ENCODE results near the gene HOXA13. TPM values are rescaled to one million over a fixed set of nuclear protein-coding genes. Genes with fewer than 3 reads are reported as not detected.

Gene HOXA13
- 0.11 TPM for total RNA-seq

DNA sequence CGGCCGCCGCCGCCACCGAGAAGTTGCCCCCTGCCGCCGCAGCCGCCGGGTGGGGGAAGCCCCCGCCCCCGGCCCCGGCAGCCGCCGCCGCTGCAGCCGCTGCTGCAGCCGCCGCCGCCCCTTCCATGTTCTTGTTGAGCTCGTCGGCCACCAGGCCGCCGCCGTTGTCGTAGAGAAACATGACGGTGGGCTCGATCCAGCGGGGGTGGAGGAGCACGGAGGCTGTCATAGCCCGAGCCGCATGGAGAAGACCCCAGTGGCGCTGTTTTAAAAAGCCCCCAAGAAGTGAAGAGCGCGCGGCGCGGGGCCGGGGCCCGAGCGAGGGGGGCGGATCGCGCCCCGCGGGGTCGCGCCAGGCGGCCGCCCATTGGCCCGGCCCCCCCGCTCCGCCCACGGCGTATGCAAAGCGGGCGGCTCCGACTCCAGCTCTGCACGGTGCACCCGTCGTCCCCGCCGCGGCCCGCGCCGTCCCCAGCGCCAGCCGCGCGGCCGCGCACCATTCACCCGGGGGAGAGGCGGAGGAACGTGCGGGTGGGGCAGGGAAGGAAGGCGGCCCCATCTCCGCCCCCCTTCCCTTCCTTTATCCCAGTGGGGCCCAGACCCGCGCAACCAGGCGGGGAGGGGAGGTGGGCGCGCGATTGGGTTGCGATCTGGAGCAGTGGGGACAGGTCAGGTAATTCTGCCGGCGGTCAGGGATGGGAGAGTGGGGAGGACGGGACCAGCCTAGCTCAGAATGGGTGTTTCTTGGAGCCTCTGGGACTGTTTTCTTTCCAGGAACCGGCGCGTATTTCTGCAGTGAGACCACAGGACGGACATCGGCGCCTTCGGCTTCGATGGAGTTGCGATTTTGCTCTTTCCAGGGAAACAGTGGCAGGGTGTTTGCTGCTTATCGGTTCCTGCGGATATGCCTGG is at the start of gene HOXA13:
TSS of gene HOXA13 (minus strand) at position 243 of the 912 bp plus-strand sequence. CDS start at position 229, 14 bp downstream.

DNA sequence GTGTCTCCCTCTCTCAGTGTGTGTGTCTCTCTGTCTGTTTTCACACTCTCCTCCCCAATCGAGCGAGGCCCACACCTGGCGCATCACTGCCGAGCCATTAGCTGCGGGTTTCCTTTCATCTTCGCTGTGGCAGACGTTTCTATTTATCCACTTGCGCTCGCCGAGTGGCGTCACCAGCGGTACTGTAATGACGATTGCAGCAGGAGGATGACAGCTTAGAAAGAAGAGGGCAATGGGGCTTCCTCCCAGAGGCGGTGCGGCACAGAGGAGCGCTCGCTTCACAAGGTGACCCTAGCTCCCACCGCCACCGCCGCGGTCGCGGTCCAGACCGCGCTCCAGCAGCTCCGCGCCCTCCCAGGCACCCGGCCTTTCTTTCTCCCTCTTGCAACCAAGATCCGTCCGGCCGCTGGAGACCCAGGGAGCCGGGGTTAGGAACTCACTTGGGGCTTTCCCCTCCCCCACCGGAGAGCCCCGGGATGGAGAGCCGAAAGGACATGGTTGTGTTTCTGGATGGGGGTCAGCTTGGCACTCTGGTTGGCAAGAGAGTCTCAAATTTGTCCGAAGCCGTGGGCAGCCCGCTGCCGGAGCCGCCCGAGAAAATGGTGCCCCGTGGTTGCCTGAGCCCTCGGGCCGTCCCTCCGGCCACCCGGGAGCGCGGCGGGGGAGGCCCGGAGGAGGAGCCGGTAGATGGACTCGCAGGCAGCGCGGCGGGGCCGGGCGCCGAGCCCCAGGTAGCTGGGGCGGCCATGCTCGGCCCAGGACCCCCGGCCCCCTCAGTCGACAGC is 42.9 kb upstream of the HOXA13 start, which contains the start of gene EVX1:
TSS of gene EVX1 (plus strand) at position 248 of the 785 bp plus-strand sequence. CDS start at position 477, 229 bp downstream.

DNA sequence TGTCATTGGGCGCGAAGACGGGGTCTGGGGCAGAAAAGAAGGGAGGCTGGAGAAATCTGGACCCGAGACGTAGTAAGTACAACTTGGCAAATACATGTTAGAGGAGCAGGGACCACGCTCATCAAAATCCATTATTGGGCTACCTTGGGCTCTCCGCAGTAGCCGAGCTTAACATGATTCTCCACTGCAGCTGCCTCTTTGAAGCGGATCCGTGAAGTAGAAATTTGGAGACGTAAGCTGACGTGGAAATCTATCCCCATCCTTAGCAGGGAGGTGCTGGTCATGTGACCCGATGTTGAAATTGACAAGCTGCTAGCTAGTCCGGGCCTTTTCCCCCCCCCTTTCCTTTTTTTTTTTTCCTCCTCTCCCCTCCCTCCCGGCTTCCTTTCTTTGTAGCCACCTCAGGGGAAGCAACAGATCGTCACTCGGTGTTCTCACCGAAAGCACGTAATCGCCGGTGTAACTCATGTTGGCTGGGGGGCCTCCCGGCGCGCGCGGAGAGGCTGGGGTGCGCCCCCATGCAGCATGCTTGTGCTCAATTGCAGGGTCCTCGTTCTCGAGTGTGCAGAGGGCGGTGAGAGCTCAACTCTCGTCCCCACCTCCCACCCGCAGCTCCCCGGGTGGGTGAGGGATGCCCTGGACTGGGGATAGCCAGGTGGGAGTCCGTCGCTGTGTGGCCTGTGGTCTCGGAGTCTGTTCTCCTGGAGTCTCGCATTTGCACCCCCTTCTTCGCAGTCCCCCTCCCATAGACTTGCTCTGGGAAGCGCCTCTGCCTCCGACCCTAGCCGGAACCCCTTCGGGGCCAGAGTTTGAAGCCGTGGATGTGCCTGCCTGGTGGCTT is 14.7 kb downstream of the HOXA13 start, which contains the start of gene HOXA11:
TSS of gene HOXA11 (minus strand) at position 220 of the 841 bp plus-strand sequence. CDS start at position 132, 88 bp downstream.

DNA sequence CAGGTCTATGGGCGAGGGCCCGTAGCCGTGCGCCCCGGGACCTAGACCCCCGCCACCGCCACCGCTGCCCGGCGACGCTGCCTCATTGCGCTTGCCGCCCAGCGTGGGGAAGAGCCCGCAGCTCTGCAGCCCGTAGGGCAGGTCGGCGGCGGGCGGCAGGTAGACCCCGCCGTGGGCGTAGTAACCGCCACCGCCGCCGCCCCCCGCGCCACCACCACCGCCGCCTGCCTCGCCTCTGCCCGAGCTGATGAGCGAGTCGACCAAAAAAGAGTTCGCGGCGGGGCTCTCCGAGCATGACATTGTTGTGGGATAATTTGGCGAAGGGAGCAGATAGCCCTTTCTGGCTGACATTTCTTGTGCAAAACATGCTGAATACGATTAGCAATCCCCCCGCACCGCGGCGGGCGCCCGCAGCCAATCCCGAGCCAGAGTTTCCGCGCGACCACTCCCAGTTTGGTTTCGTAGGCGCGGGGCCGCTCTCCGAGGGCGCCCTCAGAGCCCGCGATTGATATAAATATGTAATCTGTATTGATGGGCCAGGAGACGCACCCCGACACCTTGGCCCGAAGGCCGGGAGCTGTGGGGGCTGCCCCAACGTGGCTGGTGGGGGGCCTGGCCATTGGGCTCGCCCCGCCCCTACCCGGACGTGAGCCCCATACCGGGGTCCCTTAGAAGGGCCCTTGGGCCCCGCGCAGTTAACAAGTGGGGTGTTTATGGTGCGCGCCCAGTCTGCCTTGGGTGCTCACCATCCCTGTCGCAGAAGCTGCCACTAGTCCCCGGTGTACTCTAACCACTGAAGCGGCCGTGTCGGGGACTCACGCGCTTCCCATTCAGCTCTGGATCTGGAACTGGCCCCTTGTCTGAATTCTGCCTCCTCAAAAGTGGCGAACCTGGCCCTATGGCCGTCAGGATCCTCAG is 25.7 kb downstream of the HOXA13 start, which contains the start of gene HOXA10:
TSS of gene HOXA10 (minus strand) at position 365 of the 918 bp plus-strand sequence. CDS start at position 351, 14 bp downstream.

DNA sequence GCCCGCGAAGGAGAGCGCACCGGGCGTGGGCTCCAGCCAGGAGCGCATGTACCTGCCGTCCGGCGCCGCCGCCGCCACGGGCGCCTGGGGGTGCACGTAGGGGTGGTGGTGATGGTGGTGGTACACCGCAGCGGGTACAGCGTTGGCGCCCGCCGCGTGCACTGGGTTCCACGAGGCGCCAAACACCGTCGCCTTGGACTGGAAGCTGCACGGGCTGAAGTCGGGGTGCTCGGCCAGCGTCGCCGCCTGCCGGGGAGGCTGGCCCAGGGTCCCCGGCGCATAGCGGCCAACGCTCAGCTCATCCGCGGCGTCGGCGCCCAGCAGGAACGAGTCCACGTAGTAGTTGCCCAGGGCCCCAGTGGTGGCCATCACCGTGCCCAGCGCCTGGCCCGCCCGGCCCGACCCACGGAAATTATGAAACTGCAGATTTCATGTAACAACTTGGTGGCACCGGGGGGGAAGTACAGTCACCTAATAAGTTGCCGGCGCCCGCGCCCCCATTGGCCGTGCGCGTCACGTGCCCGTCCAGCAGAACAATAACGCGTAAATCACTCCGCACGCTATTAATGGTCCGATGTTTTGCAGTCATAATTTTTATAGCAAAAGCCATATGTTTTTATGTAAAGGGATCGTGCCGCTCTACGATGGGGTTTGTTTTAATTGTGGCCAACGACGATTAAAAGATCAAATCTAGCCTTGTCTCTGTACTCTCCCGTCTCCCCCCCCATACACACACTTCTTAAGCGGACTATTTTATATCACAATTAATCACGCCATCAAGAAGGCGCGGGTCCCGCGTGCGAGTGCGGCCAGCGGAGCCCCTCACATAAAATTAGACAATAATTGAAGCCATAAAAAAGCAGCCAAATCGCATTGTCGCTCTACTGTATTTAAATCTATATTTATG is 34.5 kb downstream of the HOXA13 start, which contains the start of gene HOXA9:
TSS of gene HOXA9 (minus strand) at position 449 of the 907 bp plus-strand sequence. CDS start at position 369, 80 bp downstream.

DNA sequence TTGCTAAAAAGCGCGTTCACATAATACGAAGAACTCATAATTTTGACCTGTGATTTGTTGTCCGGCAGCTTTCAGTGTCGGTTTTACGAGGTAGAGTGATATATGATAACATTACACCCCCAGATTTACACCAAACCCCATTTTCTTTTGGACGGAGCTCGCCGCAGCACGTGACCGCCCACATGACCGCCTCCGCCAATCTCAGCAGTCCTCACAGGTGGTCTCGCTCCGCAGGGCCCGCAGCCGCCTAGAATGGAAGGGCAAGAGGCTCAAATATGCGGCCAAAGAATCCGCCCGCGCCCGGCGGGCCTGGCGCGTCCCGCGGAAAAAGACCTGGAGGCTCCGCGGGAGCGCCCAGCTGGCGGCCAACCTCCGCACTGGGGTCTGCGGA is 43.4 kb downstream of the HOXA13 start, which contains the start of gene HOXA7:
TSS of gene HOXA7 (minus strand) at position 168 of the 391 bp plus-strand sequence. CDS start at position 38, 130 bp downstream.

DNA sequence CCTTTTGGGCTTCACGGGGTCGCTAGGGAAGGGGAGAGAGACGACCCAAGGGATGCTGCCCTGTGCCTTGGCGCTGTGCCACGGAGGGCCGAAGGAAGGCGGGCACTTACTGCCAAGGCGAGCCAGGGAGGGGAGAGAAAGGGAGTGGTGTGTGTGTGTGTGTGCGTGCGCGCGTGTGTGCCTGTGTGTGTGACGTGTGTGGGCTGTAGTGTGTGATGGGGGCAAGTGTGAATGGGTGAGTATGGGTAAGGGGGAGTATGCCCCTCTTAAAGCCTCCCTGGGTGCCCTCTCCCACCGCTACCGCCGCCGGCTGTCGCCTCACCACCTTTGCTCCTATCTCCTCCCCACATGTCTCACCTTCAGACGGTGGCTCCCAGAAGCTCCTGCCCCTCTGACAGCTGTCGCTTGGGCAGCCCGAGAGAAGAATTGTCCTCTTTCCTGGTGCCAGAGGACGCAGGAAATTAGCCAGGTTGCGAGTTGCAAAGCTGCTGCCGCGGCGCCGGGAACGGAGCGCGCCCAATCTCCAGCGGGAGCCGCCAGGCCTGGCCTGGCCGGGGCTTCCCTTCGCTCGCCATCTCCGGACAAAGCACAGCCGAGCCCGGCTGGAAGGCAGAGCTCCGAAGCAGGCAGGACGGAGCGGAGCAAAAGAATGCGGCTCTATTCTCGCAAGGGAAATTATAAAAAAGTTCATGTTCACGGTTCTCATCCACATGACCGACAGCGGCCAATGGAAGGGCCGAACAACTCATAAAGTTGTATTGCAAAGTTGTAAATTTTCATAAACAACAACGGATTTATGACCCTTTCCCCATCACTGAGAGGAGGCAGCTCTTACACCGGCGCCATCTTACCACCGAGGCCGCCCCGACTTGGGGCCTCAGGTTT is 47.7 kb downstream of the HOXA13 start, which contains the start of gene HOXA3:
TSS of gene HOXA3 (minus strand) at position 653 of the 885 bp plus-strand sequence. CDS start 41,943 bp downstream, outside the sequence.

DNA sequence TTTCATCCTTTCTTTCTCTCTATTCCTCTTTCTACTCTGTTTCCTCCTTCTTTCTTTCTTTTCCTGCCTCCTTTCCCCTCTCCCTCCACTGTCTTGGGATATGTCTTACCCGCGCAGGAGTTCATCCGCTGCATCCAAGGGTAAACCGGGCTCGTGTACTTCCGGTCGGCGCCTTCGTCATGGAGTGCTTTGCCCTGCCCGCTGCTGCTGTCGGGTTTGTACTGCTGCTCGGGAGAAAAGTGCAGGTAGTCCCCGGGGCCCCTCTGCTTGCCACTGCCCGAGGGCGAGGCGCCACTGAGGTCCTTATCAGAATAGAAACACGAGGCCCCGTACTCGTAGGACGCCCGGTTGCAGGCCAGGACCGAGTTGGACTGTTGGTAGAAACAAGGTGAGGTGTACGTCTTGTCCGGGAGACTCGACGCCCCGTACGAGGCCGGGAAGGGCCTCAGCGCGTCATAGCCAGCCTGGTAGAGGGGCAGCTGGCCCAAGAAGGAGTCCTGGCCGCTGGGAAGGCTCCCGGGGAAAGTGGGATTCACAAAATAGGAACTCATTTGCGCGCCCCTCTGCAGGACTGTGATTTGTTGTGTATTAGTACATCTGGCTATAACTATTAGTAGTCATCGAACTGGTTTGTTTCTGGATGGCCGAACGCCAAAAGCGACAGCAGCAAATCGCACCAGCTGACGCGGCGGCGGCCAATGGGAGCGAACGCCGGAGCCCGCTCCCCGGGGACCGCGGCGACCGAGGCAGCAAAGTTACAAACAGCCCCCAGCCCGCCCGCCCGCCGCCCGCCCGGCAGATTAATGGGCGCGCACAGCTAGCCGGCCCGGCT is 52.5 kb downstream of the HOXA13 start, which contains the start of gene HOXA6:
TSS of gene HOXA6 (minus strand) at position 576 of the 832 bp plus-strand sequence. CDS start at position 551, 25 bp downstream.

Other genes starting within 250 kb of the HOXA13 start
- gene HOXA1, start 104.1 kb downstream of the HOXA13 start, total RNA-seq, result 0.44 TPM
- gene HOXA2, start 97.4 kb downstream of the HOXA13 start, total RNA-seq, result not detected
- not detected for gene HOXA4, start 69.3 kb downstream of the HOXA13 start, total RNA-seq
- not detected for gene HOXA5, start 56.4 kb downstream of the HOXA13 start, total RNA-seq
- gene HOXA6, start 52.3 kb downstream of the HOXA13 start, total RNA-seq, result not detected
- not detected for gene HOXA3, start 47.5 kb downstream of the HOXA13 start, total RNA-seq
- not detected for gene HOXA7, start 43.4 kb downstream of the HOXA13 start, total RNA-seq
- not detected for gene HOXA9, start 34.6 kb downstream of the HOXA13 start, total RNA-seq
- not detected for gene HOXA10, start 25.8 kb downstream of the HOXA13 start, total RNA-seq
- gene HOXA11, start 14.9 kb downstream of the HOXA13 start, total RNA-seq, result not detected
- gene EVX1, start 42.7 kb upstream of the HOXA13 start, total RNA-seq, result not detected

Measured in camera-type eye (tissue), 1 donor.